Stimulated activated CD4-positive, alpha-beta T cell treated with anti-CD3 and anti-CD28 coated beads, Interleukin-2, amount 100 ng/mL, for 48 hours (primary cell): ENCODE results near the gene ZNF407.

Experiments used
- DNase-seq, 2 donors: peaks; one replicate each; pipeline ENCODE4 v3.0.0-alpha.2; 2020

The ZNF407 gene

GRCh38 chr18:74631623-74632350 is 34.1 kb downstream of the ZNF407 start:
- DNase-seq, result no peak

- DNase-seq, result no peak
These were observed 34.6 kb downstream of the ZNF407 start for GRCh38 chr18:74632351-74632679.

DNA sequence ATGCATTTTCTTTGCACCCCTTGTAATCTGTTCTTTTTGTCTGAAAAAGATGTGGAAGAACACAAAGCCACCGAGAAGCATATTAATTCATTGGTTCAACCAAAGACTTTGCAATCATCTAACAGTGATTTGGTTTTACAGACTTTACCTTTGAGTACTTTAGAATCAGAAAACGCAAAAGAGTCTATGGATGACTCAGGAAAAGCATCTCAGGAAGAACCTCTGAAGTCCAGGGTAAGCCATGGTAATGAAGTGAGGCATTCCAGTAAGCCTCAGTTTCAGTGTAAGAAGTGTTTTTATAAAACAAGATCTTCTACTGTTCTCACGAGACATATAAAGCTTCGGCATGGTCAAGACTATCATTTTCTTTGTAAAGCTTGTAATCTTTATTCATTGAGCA is 35.2 kb downstream of the ZNF407 start:
- no peak for DNase-seq

DNA sequence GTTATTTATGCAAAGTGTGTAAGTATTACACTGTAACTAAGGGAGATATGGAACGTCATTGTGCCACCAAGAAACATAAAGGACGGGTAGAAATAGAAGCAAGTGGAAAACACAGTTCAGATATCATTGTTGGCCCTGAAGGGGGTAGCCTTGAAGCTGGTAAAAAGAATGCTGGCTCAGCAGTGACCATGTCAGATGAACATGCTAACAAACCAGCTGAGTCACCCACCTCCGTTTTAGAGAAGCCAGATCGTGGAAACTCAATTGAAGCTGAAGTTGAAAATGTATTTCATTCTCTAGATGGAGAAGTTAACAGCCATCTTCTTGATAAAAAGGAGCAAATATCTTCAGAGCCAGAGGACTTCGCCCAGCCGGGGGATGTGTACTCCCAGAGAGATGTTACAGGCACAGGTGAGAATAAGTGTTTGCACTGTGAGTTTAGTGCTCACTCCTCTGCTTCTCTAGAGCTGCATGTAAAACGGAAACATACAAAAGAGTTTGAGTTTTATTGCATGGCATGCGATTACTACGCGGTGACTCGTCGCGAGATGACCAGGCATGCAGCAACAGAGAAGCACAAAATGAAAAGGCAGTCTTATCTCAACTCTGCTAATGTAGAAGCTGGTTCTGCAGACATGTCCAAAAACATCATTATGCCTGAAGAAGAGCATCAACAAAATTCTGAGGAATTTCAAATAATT is 36.1 kb downstream of the ZNF407 start:
- peak in 1 of 2 donors; percentile 17 for DNase-seq

DNA sequence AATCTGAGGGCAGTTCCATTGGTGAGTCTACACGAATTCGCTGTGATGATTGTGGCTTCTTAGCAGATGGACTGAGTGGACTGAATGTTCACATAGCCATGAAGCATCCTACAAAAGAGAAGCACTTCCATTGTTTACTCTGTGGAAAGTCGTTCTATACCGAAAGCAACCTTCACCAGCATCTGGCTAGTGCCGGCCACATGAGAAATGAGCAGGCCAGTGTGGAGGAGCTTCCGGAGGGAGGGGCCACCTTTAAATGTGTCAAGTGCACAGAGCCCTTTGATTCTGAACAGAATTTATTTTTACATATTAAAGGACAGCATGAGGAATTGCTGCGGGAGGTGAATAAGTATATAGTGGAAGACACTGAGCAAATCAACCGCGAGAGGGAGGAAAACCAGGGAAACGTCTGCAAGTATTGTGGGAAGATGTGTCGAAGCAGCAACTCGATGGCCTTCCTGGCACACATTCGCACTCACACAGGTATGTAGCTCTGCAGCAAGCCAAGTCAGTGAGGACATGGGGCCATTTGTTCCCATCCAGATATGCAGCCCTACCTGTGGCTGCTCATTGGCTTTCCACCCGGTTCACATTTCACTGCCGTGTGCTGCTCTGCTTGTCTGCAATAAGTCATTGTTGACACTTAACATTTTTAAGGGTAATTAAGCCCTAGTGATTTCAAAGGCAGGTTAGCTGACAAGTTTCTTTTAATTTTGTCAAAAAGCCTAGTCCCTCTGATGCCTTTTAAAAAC is 37.7 kb downstream of the ZNF407 start:
- no peak for DNase-seq

GRCh38 chr18:74637070-74637469 is 39.4 kb downstream of the ZNF407 start:
- DNase-seq, result no peak

GRCh38 chr18:74638210-74638609 is 40.5 kb downstream of the ZNF407 start:
- no peak for DNase-seq

DNA sequence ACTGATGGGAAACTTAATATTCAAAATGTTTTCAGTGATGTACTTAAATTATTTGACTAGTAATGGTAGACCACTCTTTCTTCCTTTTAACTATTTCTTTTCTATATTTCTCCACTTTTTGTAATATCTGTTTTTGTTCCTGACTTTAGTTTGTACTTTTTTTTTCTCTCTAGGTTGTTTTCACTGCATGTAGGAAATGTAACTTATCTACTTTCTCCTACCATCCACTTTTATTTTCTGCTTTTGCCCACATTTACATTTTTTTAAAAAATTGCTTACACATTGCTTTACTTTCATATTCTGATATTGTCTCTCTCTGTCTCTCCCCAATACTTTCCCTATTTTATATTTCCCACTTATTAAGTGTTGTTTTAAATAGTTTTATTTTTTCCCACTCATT is 47.0 kb downstream of the ZNF407 start:
- DNase-seq, result no peak

DNA sequence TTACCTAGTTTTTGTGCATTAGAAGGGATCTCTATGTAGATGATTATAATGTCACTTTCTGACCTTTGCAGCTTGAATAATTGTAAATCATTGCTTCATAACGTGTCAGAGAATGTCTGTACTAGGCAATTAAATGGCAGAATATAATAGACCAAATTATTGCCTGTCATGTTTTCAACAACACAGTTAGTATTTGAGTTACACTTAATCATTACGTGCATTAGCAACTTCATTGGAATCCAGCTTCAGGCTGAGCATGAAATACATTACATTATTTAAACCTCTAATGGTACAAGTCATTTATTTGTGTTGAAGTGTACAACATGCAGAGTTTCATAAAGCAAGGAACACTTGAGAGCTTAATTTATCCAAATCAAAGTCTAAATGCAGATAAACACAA is 48.0 kb downstream of the ZNF407 start:
- DNase-seq, result no peak

DNA sequence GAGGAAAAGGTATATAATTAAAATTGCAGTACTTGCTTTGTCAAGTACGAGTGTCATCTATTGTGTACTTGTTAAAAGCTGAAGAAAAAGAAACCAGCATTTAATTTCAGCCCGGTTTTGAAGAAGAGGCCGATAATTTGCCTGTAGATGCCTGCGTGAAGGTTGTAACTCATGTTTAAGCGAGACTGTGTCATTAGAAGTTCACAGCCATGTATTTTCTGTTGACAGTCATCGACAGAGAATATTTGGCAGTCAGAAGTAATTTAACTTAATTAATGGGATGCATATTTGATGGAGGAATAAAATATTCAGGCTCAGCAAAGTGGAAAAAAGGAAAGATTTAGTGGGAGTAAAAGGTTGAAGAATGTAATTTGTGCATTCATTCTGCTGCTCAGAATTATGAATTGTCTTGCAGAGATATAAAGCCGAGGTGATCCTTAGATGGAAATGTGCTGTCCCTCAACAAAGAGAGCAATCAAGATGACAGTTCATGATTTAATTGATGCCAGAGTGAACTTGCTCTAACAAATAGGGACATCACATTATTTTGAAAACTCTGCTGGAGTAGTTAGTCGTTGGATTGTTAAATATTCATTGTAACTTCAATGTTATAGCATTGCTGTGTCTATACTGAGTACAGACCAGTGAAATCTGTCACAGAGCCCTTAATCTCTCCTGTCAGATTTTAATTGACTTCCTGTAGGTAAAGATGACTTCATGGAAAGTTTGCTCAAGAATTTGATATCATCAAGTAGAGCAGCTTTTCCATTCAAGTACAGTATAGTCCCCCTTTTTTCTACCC is 53.9 kb downstream of the ZNF407 start:
- no peak for DNase-seq

- no peak for DNase-seq
These were observed 54.8 kb downstream of the ZNF407 start for GRCh38 chr18:74652392-74652988.

- DNase-seq, result no peak
These were observed 57.0 kb downstream of the ZNF407 start for GRCh38 chr18:74654638-74655037.

DNA sequence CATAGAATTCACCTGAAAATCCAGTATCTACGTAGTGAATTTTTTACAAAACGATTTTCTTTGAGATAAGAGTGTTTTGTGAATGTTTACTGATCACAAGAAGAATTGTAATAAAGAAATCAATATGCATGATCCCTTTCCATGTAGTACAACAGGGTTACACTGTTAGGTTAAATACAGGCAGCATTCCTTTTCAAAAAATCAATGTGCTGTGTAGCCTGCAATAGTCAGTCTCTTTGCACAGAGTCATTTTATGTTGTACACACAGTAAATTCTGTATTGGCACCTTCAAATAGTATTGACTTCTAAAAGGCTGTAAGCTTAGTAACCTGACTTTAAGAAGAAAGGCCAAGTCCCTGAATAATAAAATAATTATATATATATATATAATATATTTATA is 63.3 kb downstream of the ZNF407 start:
- DNase-seq, result no peak

GRCh38 chr18:74661691-74662090 is 64.0 kb downstream of the ZNF407 start:
- DNase-seq, result no peak

- DNase-seq, result no peak
These were observed 65.0 kb downstream of the ZNF407 start for GRCh38 chr18:74662622-74663021.

GRCh38 chr18:74665346-74665745 is 67.7 kb downstream of the ZNF407 start:
- DNase-seq, result no peak

GRCh38 chr18:74665905-74666304 is 68.2 kb downstream of the ZNF407 start:
- DNase-seq, result no peak

DNA sequence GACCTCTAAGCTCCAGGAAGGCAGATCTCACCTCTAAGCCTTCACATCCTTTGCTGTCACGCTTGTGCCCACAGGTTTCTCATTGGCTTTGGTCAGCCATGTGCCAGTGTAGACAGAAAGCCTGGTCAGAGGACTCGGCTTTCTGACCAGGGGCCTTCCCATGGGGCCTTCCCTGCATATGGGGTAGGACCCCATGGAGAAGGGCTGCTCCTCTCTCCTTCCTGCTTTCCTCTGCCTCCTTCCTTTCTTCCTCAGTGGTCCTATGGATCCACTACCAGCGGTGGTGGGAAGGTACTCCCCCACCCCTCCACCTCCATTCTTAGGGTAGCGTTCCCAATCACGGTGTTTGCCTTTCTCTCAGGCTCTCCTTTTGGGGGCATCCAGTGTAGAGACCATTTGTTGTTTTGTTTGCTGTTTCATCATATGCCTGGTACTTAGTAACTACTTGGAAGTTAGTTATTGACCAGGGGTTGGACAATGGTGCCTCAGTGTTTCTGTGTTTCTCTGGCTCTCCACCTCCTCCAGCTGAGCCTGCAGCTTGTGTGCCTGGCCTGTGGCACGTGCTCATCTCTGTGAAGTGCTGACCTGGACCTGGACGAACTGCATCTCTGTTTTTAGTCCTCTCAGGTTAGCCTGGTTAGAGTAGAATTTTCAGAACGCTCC is 71.6 kb downstream of the ZNF407 start:
- DNase-seq, result no peak

GRCh38 chr18:74672371-74672770 is 74.7 kb downstream of the ZNF407 start:
- no peak for DNase-seq

DNA sequence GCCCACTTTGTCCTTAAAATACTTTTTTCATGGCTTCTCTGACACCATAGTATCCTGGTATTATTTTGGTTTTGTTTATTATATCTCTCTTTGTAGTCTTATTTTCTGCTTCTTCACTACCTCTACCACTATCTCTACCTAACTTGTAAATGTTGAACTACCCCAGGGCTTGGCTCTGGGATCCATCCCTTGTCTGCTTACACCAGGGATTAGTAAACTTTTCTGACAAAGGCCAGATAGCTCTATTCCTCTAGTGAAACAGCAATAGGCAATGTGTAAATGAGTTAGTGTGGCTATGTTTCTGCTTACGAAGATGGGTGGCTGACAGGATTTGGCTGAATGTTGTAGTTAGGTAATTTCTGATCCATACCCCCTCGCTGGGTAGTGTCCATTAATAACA is 76.8 kb downstream of the ZNF407 start:
- DNase-seq, result no peak

DNA sequence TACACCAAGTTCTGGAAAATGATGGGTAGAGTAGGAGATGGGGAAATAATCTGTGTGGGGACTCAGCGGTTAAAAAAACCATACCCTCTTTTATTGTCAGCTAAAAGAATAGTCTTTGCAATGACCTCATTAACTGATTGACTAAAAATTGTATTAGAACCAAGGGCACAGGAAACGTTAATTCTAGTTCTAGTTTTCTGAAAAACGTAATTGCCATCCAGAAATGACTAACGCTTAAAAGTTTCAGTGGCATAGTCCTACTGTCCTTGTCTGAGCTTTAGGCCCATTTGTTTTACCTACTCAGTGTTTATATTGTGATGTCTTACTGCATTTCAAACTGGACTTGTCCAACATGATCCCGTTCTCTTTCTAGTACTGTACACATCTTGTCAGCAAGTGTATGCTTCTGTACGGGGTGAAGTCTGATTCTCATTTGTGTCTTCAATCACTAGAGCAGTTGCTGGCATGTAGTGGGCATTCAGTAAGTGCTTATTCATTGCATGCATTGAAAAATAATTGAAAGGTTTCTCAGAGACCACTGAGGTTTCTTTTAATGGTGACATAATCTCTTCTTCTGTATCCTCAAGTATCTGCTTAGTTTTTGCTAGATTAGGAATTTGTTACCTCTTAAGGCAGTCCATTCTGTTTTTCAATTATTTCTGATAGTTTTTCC is 81.5 kb downstream of the ZNF407 start:
- no peak for DNase-seq

DNA sequence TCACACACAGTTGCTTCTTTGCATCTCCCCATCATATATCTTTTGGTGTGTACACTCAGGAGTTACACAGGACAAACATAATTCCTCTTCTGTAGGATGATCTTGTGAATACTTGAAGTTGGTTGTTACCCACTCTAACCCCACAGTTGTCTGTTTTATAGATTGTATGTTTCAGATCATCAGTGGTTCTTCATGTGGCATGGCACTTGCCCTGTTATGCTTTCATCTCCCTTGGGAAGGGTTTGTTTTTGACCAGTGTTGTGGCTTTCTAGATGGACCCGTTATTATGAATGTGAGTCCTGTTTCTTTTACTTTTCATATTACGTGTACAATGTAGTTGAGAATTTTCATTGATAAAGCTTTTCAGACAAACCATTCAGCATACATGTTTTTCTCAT is 82.0 kb downstream of the ZNF407 start:
- DNase-seq, result no peak
